HG03280 (cell line): ENCODE data around the gene GIMAP7.

ENCODE experiments used
- ATAC-seq: cut with Tn5 transposase; IDR thresholded peaks from one replicate; pipeline ENCODE4 v1.9.1; 2021; ENCODE audit warnings: mild to moderate bottlenecking, moderate library complexity; ENCODE audit not compliant: unreplicated experiment

Gene GIMAP7

DNA sequence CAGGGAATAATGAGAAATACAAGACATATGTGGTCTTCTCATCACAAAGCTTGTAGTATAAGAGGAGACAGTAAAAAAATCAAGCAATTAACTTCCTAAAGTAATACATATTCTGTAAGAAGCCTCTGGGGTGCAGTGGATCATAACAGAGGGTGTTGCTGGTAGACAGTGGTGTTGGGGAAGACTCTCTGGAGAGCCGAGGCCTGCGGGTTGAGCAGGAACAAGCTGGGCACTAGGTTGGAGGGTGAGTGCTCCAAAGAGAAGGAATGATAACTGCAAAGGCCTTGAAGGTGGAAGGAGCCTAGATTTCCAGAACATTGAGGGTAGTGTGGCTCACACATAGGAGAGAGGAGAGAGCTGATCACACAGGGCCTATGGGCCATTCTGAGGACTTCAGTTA is 54.0 kb downstream of the GIMAP7 start:
- no peak for ATAC-seq

GRCh38 chr7:150569245-150569955 is 54.7 kb downstream of the GIMAP7 start:
- ATAC-seq = no peak
